Measurements from ENCODE around the gene HSPG2.

- no peak for TF ChIP-seq POLR2A (IDR thresholded peaks at IDR 0.05; ENCODE audit: low read length)
- no peak for TF ChIP-seq GATA1 (IDR thresholded peaks at IDR 0.05; ENCODE audit: low read depth, low read length)
Observed at GRCh38 chr1:21833392-21833976, 103.6 kb downstream of the HSPG2 start.
